Parathyroid adenoma (tissue), 2 donors: ENCODE measurements around the gene INS.

Source experiments
- H2AFZ ChIP-seq: fragments of 300-600 bp; sonication (generic); one replicate; pipeline ENCODE4 v1.7.0; 2017; ENCODE audit warnings: antibody characterized with exemption, mild to moderate bottlenecking
- H3K27ac ChIP-seq: fragments of 300-600 bp; sonication (generic); one replicate; pipeline ENCODE4 v1.7.0; 2017
- H3K27me3 ChIP-seq: fragments of 300-600 bp; sonication (generic); one replicate; pipeline ENCODE4 v1.7.0; 2017; ENCODE audit warnings: low read length; ENCODE audit not compliant: control insufficient read depth, insufficient read depth
- H3K36me3 ChIP-seq: fragments of 300-600 bp; sonication (generic); one replicate; pipeline ENCODE4 v1.7.0; 2017; ENCODE audit warnings: low read length; ENCODE audit not compliant: control insufficient read depth, insufficient read depth
- H3K4me1 ChIP-seq: fragments of 300-600 bp; sonication (generic); one replicate; pipeline ENCODE4 v1.7.0; 2017; ENCODE audit warnings: control low read depth
- H3K4me2 ChIP-seq: fragments of 300-600 bp; sonication (generic); one replicate; pipeline ENCODE4 v1.7.0; 2017; ENCODE audit warnings: low read length
- H3K4me3 ChIP-seq: fragments of 300-600 bp; sonication (generic); one replicate; pipeline ENCODE4 v1.7.0; 2017; ENCODE audit warnings: low read depth, low read length
- H3K79me2 ChIP-seq: fragments of 300-600 bp; sonication (generic); one replicate; pipeline ENCODE4 v1.7.0; 2017; ENCODE audit warnings: control low read depth
- H3K9ac ChIP-seq: fragments of 300-600 bp; sonication (generic); one replicate; pipeline ENCODE4 v1.7.0; 2017; ENCODE audit warnings: mild to moderate bottlenecking
- H3K9me3 ChIP-seq: fragments of 300-600 bp; sonication (generic); one replicate; pipeline ENCODE4 v1.7.0; 2017; ENCODE audit warnings: low read length; ENCODE audit not compliant: control insufficient read depth
- TF ChIP-seq, protein P1 (sequence below): fragments of 300-600 bp; sonication (generic); IDR thresholded peaks from one replicate; pipeline ENCODE4 v1.7.0; 2017; ENCODE audit warnings: antibody characterized with exemption, mild to moderate bottlenecking
- donor health status: primary hyperparathyroidism.

Gene INS

GRCh38 chr11:2177076-2177475, 16.1 kb upstream of the INS start:
- no peak overlapping the region for H2AFZ ChIP-seq
- no peaks in the 10 kb centered on the region for H3K27me3 ChIP-seq
- H3K4me3 ChIP-seq = no peak overlapping the region
- TF ChIP-seq, protein P1, sequence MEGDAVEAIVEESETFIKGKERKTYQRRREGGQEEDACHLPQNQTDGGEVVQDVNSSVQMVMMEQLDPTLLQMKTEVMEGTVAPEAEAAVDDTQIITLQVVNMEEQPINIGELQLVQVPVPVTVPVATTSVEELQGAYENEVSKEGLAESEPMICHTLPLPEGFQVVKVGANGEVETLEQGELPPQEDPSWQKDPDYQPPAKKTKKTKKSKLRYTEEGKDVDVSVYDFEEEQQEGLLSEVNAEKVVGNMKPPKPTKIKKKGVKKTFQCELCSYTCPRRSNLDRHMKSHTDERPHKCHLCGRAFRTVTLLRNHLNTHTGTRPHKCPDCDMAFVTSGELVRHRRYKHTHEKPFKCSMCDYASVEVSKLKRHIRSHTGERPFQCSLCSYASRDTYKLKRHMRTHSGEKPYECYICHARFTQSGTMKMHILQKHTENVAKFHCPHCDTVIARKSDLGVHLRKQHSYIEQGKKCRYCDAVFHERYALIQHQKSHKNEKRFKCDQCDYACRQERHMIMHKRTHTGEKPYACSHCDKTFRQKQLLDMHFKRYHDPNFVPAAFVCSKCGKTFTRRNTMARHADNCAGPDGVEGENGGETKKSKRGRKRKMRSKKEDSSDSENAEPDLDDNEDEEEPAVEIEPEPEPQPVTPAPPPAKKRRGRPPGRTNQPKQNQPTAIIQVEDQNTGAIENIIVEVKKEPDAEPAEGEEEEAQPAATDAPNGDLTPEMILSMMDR = no peak
- H3K9me3 ChIP-seq = no peaks in the 10 kb centered on the region
- H3K4me1 ChIP-seq = no peaks in the 10 kb centered on the region
- H3K9ac ChIP-seq = no peak overlapping the region
- no peak overlapping the region for H3K4me2 ChIP-seq
- no peaks in the 10 kb centered on the region for H3K36me3 ChIP-seq
- no peaks in the 10 kb centered on the region for H3K79me2 ChIP-seq
- H3K27ac ChIP-seq = no peak overlapping the region

GRCh38 chr11:2176389-2176900, 15.4 kb upstream of the INS start:
- Histone ChIP-seq H3K79me2 (no peaks in the 10 kb centered on the region), H3K4me2 (no peak overlapping the region), H3K27me3 (no peaks in the 10 kb centered on the region), H2AFZ (no peak overlapping the region), H3K27ac (no peak overlapping the region), H3K9me3 (no peaks in the 10 kb centered on the region), H3K4me3 (no peak overlapping the region), H3K9ac (no peak overlapping the region), H3K36me3 (no peaks in the 10 kb centered on the region), H3K4me1 (no peaks in the 10 kb centered on the region)
- TF ChIP-seq, protein P1 = no peak

DNA sequence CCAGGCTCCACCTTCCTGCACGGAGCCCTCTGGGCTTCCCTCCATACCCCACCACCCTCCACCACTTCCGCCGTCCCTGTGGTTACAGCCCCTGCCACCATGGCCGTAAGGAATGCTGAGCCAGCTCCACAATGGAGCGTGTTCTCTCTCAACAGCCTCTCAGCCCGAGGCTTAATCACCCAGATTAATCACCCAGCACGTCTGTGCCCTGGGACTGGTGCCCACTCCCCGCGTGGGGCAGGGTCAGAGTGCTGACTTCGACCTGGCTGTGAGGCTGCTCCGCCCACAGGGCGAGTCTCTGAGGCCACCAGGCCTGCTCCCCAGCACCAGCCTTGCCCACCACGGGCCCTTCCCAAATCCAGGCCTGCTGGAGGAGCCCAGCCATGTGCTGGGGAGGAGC, 14.7 kb upstream of the INS start:
- H3K36me3 ChIP-seq = no peaks in the 10 kb centered on the region
- H3K9me3 ChIP-seq = no peaks in the 10 kb centered on the region
- no peaks in the 10 kb centered on the region for H3K27me3 ChIP-seq
- no peaks in the 10 kb centered on the region for H3K4me1 ChIP-seq
- no peak overlapping the region for H3K4me3 ChIP-seq
- no peaks in the 10 kb centered on the region for H3K79me2 ChIP-seq
- no peak overlapping the region for H3K4me2 ChIP-seq
- TF ChIP-seq, protein P1 = no peak
- no peak overlapping the region for H3K27ac ChIP-seq
- no peak overlapping the region for H2AFZ ChIP-seq
- no peak overlapping the region for H3K9ac ChIP-seq

DNA sequence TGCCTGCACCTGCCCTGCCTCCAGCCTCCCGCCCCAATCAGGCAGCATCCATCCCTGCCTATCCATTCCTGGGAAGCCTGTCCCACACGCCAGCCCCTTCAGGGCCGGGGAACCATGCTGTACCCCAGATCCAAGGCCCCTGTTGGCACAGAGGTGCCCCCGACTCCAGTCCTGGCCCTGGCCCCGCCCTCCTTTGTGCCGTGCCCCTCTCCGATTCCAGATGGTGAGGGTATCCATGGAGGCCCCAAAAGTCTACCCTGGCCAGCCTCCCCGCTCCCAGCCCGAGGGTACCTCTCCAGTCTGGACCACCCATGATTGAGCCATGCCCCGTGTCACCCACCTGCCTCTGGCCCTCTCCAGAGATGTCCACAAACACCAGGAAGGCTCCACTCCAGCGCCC, 13.4 kb upstream of the INS start:
- Histone ChIP-seq H3K9ac (no peak overlapping the region), H3K27me3 (no peaks in the 10 kb centered on the region), H3K27ac (no peak overlapping the region), H3K4me3 (no peak overlapping the region), H3K9me3 (no peaks in the 10 kb centered on the region), H3K36me3 (no peaks in the 10 kb centered on the region), H2AFZ (no peak overlapping the region), H3K4me1 (no peaks in the 10 kb centered on the region), H3K4me2 (no peak overlapping the region), H3K79me2 (no peaks in the 10 kb centered on the region)
- TF ChIP-seq, protein P1 = no peak

- Histone ChIP-seq H3K79me2 (no peaks in the 10 kb centered on the region), H3K36me3 (no peaks in the 10 kb centered on the region), H3K4me2 (no peak overlapping the region), H3K27ac (no peak overlapping the region), H3K9ac (no peak overlapping the region), H3K4me1 (no peaks in the 10 kb centered on the region), H2AFZ (no peak overlapping the region), H3K27me3 (no peaks in the 10 kb centered on the region), H3K9me3 (no peaks in the 10 kb centered on the region), H3K4me3 (no peak overlapping the region)
- TF ChIP-seq, protein P1 = no peak
Measured at GRCh38 chr11:2173761-2174160, 12.8 kb upstream of the INS start.
